T-helper 1 cell treated with Interleukin-12 subunit alpha and Interleukin-12 subunit beta and Interleukin-4 antibody, amounts not matched to agents 30 μg/mL and 1 μg/mL, for 36 hours (primary cell): ENCODE measurements around the gene LHFPL5.

Experiments used
- H3K27ac Mint-ChIP-seq: one replicate; pipeline ENCODE4 v1.8.0; 2021; ENCODE audit warnings: mild to moderate bottlenecking, mixed read lengths
- H3K27me3 Mint-ChIP-seq: one replicate; pipeline ENCODE4 v1.8.0; 2021; ENCODE audit warnings: low read depth, mixed read lengths
- H3K36me3 Mint-ChIP-seq: one replicate; pipeline ENCODE4 v1.8.0; 2021; ENCODE audit warnings: low read depth, mixed read lengths
- H3K4me1 Mint-ChIP-seq: one replicate; pipeline ENCODE4 v1.8.0; 2021; ENCODE audit warnings: low read depth, mixed read lengths
- H3K4me3 Mint-ChIP-seq: one replicate; pipeline ENCODE4 v1.8.0; 2021; ENCODE audit warnings: mild to moderate bottlenecking, moderate library complexity, mixed read lengths
- H3K9me3 Mint-ChIP-seq: one replicate; pipeline ENCODE4 v1.8.0; 2021; ENCODE audit warnings: mixed read lengths

The LHFPL5 gene

DNA sequence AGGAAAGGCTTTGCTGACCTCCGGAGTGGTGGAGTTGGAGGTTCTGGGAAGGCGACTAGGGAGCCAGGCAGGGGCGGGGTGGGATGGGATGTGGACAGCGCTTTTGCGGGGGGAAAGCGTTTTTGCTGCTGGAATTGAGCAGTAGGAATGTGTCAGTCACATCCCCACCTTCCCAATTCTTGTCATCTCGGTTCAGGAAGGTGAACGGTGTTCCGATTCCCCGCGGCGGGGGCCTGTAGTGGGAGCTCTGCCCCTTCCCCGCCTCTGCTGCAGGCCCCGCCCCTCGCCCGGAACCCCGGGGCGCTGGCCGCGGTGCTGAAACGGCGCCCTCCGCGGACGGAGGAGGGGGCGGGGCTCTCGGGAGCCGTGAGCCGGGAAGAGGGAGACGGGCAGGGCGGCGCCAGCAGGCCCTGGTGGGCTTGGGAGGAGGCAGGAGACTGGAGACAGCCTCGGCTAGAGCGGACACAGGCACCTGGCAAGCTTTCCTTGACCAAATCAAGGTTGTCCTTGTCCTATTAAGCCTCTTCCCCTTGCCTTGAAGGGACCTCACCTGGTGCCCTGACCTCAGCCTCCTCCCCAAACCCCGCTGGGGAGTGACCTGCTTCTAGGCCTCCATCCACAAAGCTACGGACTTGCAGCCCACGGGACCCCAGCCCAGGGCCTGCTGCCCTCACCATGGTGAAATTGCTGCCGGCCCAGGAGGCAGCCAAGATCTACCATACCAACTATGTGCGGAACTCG lies at the start of gene LHFPL5:
LHFPL5 (plus strand) TSS at position 357 of the 741 bp plus-strand sequence; CDS start at position 676, 319 bp downstream.
- Mint-ChIP-seq H3K27ac (no peak within 1 kb of the TSS), H3K4me3 (no peak within 1 kb of the TSS), H3K9me3 (no peaks in the 10 kb centered on the region), H3K4me1 (peaks cover 2% of the 10 kb centered on the region), H3K27me3 (peaks cover 4% of the 10 kb centered on the region), H3K36me3 (no peaks in the 10 kb centered on the region)

DNA sequence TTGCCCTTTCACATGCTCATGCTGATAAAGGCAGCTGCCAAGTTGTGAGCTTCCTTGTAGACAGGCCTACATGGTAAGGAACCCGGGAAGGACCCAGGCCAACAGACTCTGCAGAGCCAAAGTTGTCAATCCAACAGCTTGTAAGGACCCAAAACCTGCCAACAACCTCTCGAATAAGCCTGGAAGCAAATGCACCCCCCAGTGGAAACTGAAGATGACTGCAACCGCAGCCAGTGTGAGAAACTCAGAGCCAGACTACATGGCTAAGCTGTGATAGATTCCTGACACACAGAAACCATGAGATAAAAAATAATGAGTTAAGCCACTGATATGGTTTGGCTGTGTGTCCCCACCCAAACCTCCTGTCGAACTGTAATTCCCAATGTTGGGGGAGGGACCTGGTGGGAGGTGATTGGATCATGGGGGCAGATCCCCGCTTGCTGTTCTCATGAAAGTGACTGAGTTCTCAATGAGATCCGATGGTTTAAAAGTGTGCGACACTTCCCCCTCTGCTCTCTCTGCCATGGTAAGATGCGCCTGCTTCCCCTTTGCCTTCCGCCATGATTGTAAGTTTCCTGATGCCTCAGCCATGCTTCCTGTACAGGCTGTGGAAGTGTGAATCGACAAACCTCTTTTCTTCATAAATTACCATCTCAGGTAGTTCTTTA lies 47.6 kb upstream of the LHFPL5 start:
- H3K4me3 Mint-ChIP-seq: no peak overlapping the region
- H3K9me3 Mint-ChIP-seq: no peaks in the 10 kb centered on the region
- H3K27me3 Mint-ChIP-seq: peaks cover 20% of the 10 kb centered on the region

DNA sequence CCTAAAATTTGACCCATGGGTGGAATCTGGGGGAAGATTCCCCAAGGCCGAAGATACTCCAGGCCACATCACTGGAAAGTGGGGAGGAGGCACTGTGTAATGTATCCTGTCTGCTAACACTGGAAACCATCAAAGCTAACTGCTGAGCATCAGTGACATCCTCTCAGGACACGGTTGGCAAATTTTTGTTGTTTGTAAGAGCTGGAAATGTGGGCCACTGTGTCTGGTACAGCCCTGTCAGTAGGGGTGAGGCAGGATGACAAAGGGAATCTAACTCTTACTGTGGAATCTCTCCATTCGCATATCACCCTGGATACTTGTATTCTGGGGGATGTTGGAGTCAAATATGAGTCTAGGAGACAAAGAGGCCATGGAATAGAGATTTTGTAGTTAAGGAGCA lies 45.7 kb upstream of the LHFPL5 start:
- Mint-ChIP-seq H3K4me3 (no peak overlapping the region), H3K36me3 (no peaks in the 10 kb centered on the region), H3K27me3 (peaks cover 36% of the 10 kb centered on the region), H3K4me1 (peaks cover 6% of the 10 kb centered on the region), H3K9me3 (no peaks in the 10 kb centered on the region), H3K27ac (no peak overlapping the region)

More for the DNA sequence above, 47.6 kb upstream of the LHFPL5 start:
- no peaks in the 10 kb centered on the region for H3K36me3 Mint-ChIP-seq
- H3K4me1 Mint-ChIP-seq: peaks cover 2% of the 10 kb centered on the region
- H3K27ac Mint-ChIP-seq: no peak overlapping the region

DNA sequence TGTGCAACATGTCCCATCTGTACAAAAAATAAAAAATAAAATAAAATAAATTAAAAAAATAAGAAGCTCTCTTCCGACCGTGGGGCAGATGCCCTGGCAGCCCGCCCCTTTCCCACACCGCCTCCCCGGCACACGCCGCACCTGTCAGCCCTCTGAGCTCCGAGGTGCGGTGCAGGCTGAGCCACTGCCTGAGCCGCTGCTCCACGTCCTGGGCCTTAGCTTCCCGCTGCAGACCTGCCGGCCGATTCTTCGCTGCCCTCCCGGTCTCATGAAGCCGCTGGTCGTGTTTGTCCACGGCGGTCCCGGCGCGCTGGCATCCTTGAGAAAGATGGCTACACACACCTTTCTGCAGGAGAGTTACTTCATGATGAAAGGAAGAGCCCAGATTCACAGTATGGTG lies 39.4 kb upstream of the LHFPL5 start:
- no peak overlapping the region for H3K4me3 Mint-ChIP-seq
- no peak overlapping the region for H3K27ac Mint-ChIP-seq
- no peaks in the 10 kb centered on the region for H3K9me3 Mint-ChIP-seq
- H3K36me3 Mint-ChIP-seq: no peaks in the 10 kb centered on the region
- peaks cover 4% of the 10 kb centered on the region for H3K4me1 Mint-ChIP-seq
- peaks cover 51% of the 10 kb centered on the region for H3K27me3 Mint-ChIP-seq

DNA sequence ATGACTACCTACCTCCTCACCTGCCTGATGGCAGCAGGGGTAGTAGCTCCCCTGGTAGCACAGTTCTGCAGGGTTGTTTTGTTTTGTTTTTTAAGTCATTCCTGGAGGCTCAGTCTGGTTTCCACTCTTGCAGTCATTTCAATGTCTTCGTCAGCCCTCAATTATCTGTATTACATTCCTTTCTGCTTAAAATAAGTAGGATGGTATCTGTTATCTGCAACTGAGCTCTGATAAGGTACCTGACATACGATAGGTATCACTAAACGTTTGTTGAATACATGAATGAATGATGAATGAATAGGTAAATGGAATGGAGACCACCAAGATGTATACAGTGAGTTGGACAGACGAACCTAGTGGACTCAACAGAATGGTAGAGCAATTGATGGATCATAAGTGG lies 35.9 kb upstream of the LHFPL5 start:
- no peaks in the 10 kb centered on the region for H3K9me3 Mint-ChIP-seq
- H3K4me1 Mint-ChIP-seq: peaks cover under 1% of the 10 kb centered on the region
- H3K27me3 Mint-ChIP-seq: peaks cover 30% of the 10 kb centered on the region
- H3K27ac Mint-ChIP-seq: no peak overlapping the region
- no peak overlapping the region for H3K4me3 Mint-ChIP-seq
- H3K36me3 Mint-ChIP-seq: no peaks in the 10 kb centered on the region

DNA sequence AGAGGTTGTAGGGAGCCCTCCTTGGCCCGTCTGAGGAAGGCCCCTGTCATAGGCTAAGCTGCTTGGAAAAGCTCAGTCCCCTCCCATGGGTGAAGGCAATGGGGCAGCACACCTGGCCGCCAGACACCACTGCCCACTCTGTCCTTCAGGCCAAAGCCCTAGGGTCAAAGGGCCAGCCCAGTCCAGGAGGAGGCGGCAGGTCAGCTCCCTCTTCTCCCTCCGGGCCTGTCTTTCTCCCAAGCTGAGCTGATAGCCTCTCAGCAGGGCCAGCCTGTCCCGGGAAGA lies 33.9 kb upstream of the LHFPL5 start:
- Mint-ChIP-seq H3K4me1 (no peaks in the 10 kb centered on the region), H3K4me3 (no peak overlapping the region), H3K36me3 (no peaks in the 10 kb centered on the region), H3K9me3 (no peaks in the 10 kb centered on the region), H3K27ac (no peak overlapping the region), H3K27me3 (peaks cover 35% of the 10 kb centered on the region)

DNA sequence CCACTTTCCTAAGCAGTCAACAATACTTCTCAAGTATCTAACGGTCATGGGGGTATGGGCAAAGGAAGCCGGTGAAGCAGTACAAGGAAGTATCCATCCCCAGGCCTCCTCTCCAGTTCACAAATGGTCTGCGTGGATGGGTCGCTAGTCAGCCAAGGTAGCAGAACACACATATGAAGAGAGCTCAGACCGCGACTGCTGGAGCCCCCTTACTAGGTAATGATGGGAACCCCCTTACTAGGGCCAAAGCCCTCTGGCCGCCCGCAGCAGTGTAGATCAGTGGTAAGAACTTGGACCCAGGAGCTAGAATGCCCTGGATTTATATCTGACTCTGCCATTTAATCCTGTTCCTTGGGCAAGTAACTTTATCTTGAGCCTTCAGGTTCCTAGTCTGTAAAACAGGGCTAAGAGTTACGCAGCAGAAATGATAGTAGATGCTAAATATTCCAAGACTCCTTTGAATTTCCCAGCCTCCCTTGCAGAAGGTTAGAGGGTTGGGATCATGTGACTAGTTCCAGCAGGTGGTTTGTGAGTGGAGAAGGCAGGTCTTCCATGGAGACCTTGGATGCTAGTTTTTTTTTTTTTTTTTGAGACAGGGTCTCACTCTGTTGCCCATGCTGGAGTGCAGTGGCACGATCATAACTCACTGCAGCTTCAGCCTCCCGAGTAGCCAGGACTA lies 30.9 kb upstream of the LHFPL5 start:
- Mint-ChIP-seq H3K27ac (no peak overlapping the region), H3K4me1 (no peaks in the 10 kb centered on the region), H3K4me3 (no peak overlapping the region), H3K9me3 (no peaks in the 10 kb centered on the region), H3K27me3 (peaks cover 33% of the 10 kb centered on the region), H3K36me3 (no peaks in the 10 kb centered on the region)

DNA sequence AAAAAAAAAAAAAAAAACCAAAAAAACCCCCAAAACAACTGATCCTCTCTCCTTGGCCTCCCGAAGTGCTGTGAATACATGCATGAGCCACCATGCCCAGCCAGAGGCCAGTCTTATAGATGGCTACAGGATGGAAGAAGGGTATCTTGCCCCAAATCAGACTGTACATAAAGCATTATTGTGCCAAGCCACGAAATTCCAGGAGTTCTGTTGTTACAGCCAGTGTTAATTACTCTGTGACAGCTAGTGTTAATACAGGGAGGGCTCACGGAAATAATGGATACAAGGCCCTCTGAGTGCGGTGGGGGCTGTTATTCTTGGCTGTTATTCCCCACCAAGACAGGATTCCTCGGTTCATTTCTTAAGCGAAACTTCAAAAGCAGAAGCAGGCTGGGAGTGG lies 30.1 kb upstream of the LHFPL5 start:
- no peak overlapping the region for H3K27ac Mint-ChIP-seq

DNA sequence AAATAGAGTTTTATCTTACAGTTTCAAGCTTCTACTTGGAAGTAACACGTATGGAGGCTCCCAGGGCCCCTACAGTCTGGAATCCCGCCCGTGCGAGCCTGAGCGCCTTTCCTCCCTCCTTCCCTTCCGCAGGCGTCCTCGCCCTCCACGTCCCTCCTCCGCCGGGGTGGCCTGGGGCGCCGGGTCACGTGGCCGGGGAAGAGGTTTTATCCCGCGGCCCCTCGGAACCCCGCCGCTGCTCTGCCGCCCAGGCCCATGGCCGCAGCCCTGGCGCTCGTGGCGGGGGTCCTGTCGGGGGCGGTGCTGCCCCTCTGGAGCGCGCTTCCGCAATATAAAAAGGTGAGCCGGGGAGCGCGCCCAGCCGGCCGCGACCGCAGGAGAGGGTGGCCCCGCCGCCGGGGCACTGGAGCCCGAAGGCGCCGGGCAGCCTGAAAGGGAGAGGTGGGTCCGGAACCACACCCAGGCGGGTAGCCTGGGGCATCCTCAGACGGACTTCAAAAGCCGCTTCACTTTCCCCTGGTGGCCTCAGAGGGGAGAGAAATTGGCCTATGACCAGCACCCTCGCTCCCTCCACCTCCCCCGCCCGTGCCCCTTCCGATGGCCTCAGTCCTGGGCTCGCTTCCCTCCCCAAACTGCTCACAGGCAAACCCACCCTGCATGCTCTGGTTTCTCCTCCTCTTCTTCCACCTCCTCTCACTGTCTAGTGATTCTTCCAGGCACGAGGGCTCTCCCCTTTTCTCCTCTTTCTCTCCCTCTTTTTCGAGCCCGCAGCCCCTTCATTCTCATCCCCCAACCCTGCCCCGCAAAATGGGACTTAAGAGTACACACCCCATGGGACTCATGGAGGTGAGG lies 28.6 kb upstream of the LHFPL5 start, which contains the start of gene CLPSL2:
CLPSL2 (plus strand) TSS at position 235 of the 852 bp plus-strand sequence; CDS start at position 256, 21 bp downstream.
- H3K36me3 Mint-ChIP-seq: no peaks in the 10 kb centered on the region
- H3K4me3 Mint-ChIP-seq: peak within 1 kb of the TSS; percentile 44
- no peaks in the 10 kb centered on the region for H3K4me1 Mint-ChIP-seq
- peaks cover 31% of the 10 kb centered on the region for H3K27me3 Mint-ChIP-seq
- no peak within 1 kb of the TSS for H3K27ac Mint-ChIP-seq
- H3K9me3 Mint-ChIP-seq: no peaks in the 10 kb centered on the region

More for the DNA sequence above, 30.1 kb upstream of the LHFPL5 start:
- H3K9me3 Mint-ChIP-seq: no peaks in the 10 kb centered on the region
- no peak overlapping the region for H3K4me3 Mint-ChIP-seq
- no peaks in the 10 kb centered on the region for H3K36me3 Mint-ChIP-seq
- H3K4me1 Mint-ChIP-seq: no peaks in the 10 kb centered on the region
- H3K27me3 Mint-ChIP-seq: peaks cover 31% of the 10 kb centered on the region

DNA sequence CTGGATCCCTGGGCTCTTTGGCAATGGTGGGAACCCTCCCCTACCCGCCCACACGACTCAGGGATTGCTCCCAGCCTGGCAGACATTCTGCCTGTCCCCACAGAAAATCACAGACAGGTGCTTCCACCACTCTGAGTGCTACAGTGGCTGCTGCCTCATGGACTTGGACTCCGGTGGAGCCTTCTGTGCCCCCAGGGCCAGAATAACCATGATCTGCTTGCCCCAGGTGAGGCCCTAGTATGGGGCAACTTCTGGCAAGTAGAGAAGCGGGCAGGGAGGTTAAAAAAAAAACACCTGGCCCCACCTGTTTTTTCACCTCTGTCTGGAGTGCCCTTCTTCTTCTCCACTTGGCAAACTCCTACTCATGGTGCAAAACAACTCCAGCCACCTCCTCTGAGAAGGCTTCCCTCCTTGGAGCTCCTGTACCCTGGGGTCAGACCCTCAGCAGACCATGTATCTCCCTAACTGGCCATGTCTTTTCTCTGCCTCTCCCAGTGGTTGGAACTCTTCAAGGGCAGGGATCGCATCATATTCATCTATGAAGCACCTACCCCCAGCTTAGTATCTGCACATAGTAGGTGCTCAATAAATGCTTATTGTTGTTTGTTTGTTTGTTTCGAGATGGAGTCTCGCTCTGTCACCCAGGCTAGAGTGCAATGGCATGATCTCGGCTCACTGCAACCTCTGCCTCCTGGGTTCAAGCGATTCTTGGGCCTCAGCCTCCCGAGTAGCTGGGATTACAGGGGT lies 27.6 kb upstream of the LHFPL5 start:
- H3K27me3 Mint-ChIP-seq: peaks cover 39% of the 10 kb centered on the region
- H3K9me3 Mint-ChIP-seq: no peaks in the 10 kb centered on the region
- H3K4me3 Mint-ChIP-seq: peak overlapping the region; percentile 36
- no peak overlapping the region for H3K27ac Mint-ChIP-seq
- no peaks in the 10 kb centered on the region for H3K4me1 Mint-ChIP-seq
- no peaks in the 10 kb centered on the region for H3K36me3 Mint-ChIP-seq

DNA sequence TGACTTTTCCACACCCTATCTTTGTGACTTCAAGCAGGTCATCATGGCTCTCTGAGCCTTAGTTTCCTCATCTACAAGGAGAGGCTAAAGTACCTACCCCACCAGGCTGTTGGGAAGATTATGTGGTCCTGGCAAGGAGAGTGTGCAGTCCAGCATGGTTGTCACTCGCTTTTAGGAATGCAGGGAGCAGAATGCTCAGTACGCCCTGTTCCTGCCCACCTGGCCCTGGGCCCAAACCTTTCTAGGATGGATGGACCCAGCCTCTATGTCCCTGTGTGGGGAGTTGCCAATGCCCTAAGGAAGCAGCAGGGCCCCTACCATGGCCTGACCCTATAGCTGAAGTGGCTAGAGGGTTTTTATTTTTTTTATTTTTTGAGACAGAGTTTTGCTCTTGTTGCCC lies 26.7 kb upstream of the LHFPL5 start:
- Mint-ChIP-seq H3K27me3 (peaks cover 40% of the 10 kb centered on the region), H3K4me1 (no peaks in the 10 kb centered on the region), H3K36me3 (no peaks in the 10 kb centered on the region), H3K27ac (no peak overlapping the region), H3K9me3 (no peaks in the 10 kb centered on the region), H3K4me3 (no peak overlapping the region)

DNA sequence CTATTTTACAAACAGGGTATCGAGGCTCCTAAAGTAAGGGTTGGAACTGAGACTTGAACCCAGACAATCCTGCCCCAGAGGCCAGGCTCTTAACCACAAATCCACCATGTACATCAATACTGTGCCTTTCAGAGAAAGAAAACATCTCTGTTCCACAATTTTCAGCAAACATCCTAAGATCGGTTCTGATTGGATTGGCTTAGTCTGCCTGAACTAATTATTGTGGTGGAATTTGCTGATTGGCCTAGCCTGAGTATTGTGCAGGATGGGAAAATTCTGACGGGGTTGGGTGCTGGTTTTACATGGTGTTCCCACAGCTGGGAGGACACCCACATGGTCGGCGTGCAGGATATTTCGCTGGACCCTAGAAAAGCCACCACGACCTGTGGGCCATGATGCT lies 24.4 kb upstream of the LHFPL5 start, which contains the start of gene CLPSL1:
CLPSL1 (plus strand) TSS at position 301 of the 400 bp plus-strand sequence; CDS start at position 393, 92 bp downstream.
- H3K27me3 Mint-ChIP-seq: peaks cover 32% of the 10 kb centered on the region
- no peaks in the 10 kb centered on the region for H3K9me3 Mint-ChIP-seq
- no peak within 1 kb of the TSS for H3K27ac Mint-ChIP-seq
- H3K36me3 Mint-ChIP-seq: no peaks in the 10 kb centered on the region
- H3K4me3 Mint-ChIP-seq: peak within 1 kb of the TSS; percentile 8
- no peaks in the 10 kb centered on the region for H3K4me1 Mint-ChIP-seq

DNA sequence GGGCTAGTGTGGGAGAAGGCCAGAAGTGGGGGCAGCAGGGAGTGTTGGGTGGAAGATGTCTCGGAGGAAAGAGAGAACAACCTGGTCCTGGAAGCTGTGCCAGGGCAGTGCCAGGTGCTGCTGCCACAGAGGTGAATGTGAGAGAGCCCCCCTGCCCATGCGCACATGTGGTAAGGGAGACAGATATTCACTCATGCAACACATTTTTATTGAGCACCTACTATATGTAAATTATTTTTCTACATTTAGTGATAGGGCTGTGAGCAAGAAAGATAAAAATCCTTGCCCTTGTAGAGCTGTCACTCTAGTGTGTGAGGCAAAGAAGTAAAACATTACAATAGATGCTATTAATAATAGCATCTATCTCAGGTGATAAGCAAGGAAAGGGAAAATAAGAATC lies 23.9 kb upstream of the LHFPL5 start:
- peaks cover 29% of the 10 kb centered on the region for H3K27me3 Mint-ChIP-seq
- H3K4me1 Mint-ChIP-seq: no peaks in the 10 kb centered on the region
- H3K4me3 Mint-ChIP-seq: peak overlapping the region; percentile 8
- H3K36me3 Mint-ChIP-seq: no peaks in the 10 kb centered on the region
- no peak overlapping the region for H3K27ac Mint-ChIP-seq
- no peaks in the 10 kb centered on the region for H3K9me3 Mint-ChIP-seq

DNA sequence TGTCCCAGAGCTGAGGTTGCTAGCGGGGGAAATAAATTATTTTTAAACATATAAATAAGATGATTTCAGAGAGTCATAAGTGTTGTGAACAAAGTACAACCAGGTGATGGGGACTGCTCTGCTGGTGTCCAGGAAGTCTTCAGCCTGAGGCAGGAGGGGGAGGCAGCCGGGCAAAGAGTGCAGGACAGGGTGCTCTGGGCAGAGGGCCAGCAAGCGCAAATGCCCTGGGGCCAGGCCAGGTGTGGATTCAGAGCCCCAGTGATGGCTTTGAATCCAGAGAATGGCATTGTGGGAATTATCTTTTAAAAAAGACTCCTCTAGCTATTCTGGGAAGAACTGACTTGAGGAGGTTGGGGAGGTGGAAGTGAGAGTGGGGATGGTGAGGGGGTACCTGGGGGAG lies 22.7 kb upstream of the LHFPL5 start:
- H3K4me1 Mint-ChIP-seq: no peaks in the 10 kb centered on the region
- H3K4me3 Mint-ChIP-seq: no peak overlapping the region
- H3K9me3 Mint-ChIP-seq: no peaks in the 10 kb centered on the region
- no peak overlapping the region for H3K27ac Mint-ChIP-seq
- H3K27me3 Mint-ChIP-seq: peaks cover 30% of the 10 kb centered on the region
- H3K36me3 Mint-ChIP-seq: no peaks in the 10 kb centered on the region
